Right lung (tissue), 5 donors: ENCODE results near the gene HSD11B2. TPM values are rescaled to one million over a fixed set of nuclear protein-coding genes. Genes with fewer than 3 reads are reported as not detected.
"Not testable (repeated sequence)": the region's sequence is repeated elsewhere in the genome, so short reads cannot be mapped to it uniquely, and the experiment has no call there.

Experiments
- DNase-seq, 2 donors: peaks; one replicate each; pipeline ENCODE4 v3.0.0-alpha.2; 2013
- polyA plus RNA-seq, 5 donors: library from polyadenylated mRNA; unstranded; fragments of 120-200 nt; gene quantifications; one replicate each; pipeline versions ENCODE4 v1.2.1 to v1.2.3, GENCODE V29; 2013; ENCODE audit warnings: inconsistent platforms in 1 of 5, low replicate concordance in 1 of 5; ENCODE audit not compliant: insufficient read length in 5 of 5, insufficient read depth in 1 of 5

HSD11B2 gene
- polyA plus RNA-seq, 5 donors: 31.9 to 86.2 (median 58.9) TPM

DNA sequence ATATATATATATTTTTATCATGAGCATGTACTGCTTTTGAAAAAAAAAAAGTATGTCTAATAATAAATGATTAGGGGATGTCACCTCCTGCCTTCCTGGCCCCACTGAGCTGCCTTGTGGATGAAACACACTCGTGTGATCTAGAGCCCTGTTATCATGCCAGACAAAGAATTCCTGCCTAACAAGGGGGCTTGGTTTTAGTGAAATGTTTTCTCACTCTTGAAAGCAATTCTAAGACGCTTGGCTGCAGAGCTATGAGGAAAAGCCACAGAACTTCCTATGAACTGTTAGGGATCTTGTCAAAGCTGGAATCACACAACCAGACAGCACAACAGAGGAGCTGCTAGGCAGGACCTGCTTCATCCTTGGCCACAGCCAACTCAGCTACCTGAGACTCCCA is 18.6 kb upstream of the HSD11B2 start:
- DNase-seq: no peak

DNA sequence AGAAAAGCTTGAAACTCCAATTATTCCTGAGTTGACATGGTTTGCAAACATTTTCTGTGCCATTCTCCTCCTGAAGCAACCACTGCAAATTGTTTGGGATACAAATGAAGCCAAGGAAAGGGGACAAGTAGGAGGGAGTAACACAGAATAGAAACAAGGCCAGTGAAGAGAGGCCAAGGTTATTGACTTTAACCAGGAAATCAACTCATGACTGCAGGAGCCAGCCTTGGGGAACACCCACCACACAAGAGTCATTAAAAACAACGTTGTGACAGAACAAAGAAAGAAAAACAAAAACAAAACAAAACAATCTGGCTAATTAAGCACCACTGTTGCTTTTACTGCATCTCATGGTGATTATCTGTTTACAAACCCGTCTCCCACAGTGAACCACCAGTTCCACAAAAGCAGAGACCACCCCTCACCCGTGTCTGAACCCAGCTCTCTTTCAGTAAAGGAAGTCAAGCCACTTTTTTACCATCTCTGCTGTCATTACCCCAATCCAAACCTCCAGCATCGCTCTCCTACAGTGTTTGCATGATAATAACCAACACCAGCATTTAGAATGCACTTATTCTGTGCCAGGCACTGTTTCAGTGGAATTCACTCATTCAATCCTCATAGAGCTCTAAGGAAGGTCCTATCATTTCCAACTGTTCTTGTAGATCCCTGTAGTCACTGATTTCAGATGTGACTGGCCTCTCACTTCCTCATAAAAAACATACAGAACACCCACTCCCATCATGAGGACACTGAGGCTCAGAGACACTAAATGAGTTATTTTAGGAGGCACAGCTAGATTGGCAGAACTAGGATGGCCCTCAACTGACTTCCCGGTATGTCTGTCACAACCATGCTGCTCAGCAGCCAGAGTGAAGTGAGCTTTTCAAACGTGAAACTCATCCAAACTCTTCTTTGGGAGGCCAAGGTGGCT is 16.7 kb upstream of the HSD11B2 start:
- no peak for DNase-seq

DNA sequence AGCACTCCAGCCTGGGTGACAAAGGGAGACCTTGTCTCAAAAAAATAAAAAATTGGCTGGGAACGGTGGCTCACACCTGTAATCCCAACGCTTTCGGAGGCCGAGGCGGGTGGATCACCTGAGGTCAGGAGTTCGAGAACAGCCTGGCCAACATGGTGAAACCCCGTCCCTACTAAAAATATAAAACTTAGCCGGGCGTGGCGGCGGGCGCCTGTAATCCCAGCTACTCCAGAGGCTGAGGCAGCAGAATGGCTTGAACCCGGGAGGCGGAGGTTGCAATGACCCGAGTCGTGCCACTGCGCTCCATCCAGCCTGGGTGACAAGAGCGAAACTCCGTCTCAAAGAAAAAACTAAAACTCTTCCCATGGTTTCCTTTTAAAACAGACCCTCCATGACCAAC is 15.5 kb upstream of the HSD11B2 start:
- not testable (repeated sequence) for DNase-seq

DNA sequence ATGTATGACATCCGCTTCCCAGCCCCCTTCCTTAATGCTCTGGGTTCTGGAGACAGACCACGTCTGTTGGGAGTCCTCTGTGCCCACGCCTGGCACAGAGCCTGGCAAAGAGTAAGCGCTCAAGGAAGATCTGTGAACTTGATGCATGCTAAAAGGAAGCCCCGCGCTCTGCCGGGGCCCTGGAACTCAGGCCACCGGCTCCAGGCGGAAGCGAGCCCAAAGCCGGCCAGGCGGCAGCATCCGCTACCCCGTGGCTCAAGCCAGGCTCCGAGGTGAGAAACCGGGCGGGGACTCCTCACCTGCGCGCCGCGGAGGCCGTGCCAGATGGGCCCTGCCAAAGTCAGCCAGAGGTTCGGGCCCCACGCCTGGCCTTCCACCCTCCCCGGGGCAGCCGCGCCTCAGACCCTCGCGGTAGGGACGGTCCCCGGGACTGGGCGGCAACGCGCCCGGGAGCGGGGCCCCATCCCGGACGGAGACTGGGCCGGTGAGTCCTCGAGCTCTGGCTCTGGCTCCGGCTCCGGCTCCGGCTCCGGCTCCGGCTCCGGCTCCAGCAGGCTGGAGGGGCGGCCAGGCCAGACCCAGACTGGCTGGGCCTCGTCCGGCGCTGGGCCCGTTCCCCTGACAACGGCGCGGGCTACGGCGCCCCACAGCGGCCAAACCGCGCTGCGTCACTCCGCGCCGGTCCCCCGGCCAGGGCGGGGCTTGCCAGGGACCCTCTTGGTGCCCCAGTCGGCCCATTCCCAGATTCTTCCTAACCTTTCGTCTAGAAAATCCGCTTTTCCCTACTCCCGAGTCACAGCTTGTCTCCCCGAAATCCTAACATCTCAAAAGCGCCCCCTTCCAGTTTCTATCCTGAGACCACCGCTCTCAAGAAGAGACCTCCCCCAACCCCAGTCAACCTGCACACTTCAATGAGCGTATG is 14.8 kb upstream of the HSD11B2 start, which contains the start of gene ZDHHC1:
Gene ZDHHC1 (minus strand): TSS at position 606 of the 922 bp plus-strand sequence. CDS start 8,702 bp downstream, outside the sequence.
- peak in 1 of 2 donors; percentile 79 for DNase-seq

DNA sequence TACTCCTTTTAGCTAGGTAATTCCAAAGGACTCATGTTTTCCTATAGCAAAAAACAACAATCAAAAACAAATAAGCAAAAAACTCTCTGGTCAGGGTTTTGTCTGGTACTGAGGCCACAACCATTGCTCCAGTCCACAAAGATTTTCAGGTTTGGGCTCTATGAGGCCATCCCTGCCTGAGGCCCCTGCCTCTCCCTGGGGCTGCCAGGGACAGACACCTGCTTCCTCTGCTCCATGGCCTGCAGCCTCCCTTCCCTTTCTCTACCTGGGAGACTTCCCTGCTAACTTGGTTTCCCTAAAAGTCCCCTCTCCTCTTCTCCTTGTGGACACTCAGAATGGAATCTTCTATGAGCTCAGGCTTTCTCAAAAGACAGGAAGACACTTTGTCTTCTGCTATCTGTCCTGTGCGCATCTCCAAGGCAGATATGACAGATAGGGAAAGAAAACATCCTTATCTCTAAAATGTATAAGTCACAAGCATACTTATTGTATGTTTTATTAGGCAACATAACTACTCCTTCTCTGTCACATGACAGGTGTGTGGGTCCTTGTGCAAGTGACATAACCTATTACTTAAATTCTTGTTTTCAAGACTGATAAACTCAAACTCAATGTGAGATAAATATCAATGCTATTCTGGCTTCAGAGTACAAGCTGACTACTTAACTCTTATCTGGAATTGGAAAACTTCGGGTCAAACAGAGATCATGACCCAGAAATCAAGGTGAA is 13.4 kb upstream of the HSD11B2 start:
- no peak for DNase-seq

DNA sequence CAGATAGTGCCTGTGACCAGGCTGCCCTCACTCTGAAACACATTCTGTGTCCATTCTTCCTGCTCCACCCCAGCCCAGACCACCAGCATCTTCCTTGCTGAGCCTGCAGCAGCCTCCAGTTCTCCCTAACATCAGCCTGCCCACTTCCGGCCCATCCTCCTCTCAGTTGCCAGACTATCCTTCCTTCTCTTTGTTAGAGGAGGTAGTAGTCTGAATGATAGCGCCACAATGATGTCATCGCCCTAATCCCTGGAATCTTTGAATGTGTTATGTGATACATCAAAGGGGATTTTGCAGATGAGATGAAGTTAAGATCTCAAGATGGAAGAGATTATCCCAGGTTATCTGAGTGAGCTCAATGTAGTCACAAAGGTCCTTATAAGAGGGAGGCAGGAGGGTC is 11.4 kb upstream of the HSD11B2 start:
- DNase-seq: no peak

DNA sequence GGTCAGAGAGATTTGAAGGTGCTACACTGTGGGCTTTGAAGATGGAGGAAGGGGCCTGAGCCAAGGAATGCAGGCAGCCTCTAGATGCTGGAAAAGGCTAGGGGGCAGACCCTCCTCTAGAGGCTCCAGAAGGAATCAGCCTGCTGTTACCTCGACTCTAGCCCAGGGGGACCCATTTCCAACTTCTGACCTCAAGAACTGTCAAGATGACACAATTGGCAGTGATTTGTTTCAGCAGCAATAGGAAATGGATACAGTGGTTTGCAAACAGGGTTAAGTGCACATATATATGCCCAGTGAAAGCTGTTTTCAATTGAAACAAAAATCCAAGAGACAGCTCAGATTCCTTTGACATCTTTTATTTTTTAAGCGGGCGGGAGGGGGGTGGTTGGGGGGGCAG is 11.0 kb upstream of the HSD11B2 start:
- no peak for DNase-seq

DNA sequence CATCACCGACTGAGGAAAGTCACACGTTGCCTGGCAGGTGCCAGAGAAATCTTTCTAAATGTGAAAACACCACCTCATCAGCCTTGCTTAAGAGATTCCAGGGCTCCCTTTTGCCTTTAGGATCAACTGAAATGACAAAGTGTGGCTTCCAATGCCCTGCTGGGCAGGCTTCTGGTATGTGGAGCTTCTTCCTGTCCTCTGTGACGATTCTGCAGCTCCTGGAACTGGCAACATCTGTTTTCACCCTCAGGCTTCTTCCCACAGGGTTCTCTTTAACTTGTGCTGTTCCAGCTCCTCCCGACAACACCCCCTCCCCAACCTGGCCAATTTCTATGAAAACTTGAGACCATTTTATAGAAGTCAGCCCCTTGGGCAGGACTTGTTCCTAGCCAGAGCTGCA is 9.9 kb upstream of the HSD11B2 start:
- no peak for DNase-seq

DNA sequence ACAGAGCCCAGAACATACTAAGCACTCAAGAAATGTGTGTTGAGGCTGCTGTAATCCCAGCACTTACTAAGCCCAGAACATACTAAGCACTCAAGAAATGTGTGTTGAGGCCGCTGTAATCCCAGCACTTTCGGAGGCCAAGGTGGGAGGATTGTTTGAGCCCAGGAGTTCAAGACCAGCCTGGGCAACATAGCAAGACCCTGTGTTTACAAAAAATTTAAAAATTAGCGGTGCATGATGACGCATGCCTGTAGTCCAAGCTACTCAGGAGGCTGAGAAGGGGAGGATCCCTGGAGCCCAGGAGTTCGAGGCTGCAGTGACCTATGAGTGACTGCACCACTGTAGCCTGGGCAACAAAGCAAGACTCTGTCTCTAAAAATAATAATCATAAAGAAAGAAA is 7.9 kb upstream of the HSD11B2 start:
- DNase-seq: no peak

DNA sequence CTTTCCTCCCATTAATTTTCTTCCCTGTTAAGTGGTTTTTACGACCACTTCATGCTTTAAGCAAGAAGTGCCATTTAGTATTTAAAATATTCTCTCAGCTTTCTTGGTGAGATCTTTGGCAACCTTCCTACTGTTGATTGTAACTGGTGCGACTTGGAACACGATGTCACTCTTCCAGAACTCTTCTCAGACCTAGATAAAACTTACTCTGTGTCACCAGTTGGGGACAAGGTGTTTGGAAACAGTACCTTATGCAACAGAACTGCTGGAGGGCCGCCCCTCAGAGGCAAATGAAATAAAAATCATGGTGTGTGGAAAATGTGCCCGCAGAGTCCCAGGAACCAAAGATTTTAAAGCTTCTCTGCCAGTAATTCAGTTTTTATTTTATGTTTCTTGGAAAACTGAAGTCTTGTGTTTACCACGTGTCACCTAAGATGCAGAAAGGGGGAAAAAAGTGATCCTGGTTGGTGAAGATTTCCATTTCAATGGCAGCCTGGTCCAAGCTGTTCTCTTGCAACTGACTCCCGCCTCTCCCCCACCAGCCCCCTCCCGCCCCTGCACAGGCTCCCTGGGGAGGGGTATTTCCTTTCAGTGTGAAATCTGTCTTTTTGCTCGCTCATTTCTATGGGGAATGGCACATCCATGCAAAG is 7.2 kb upstream of the HSD11B2 start:
- DNase-seq: no peak

DNA sequence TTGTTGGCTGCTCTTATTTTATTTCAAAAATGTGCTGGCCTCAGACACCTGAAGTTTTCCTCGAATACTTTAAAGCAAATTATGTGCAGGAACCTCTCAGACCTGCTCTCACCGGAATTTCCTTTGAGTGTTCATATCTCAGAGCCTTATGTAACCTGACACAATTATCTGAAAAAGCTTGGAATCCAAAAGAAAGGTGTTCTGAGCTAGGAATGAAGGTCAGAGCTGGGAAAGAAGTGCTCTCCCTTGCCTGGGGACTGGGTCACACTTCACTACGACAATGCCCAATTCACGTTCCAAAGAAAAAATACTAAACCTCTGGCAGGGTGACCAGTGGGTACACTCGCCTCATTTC is 6.7 kb upstream of the HSD11B2 start:
- DNase-seq: no peak

DNA sequence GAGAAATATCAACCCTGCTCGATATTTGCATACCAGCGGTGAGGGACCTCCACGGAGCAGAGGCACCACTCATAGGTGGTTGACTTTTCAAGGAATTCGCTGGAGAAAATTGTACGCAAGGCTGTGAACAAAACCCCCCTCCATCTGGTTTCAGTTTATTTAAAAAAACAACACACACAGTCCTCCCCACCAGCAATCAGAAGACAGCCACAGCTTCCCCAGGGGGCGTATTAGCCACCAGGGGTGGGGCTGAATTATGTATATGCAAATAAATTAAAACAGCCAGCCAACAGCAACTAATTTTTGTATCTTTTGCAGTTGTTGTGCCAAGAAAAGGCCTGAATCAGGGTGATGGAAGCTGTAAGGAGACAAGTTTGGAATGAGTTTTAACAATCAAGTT is 5.9 kb upstream of the HSD11B2 start:
- no peak for DNase-seq

DNA sequence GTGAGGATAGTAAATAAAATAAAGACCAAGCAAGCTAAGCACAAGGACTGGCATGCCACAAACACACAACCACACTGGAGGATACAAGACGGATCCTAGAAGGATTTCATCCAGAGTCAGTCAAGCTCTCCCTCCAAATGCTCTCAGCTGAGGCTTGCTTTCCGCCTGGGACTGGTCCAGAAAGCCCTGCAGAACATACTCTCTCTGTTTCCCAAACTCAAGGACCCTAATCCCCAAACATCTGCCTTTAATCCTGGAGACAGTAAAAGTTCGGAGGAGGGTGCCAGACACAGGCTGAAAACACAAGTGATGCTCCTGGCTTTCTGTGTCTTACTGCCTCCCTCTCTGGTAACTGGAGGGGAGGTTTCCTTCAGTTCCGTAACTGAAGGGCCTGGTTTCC is 5.3 kb upstream of the HSD11B2 start:
- DNase-seq: no peak

DNA sequence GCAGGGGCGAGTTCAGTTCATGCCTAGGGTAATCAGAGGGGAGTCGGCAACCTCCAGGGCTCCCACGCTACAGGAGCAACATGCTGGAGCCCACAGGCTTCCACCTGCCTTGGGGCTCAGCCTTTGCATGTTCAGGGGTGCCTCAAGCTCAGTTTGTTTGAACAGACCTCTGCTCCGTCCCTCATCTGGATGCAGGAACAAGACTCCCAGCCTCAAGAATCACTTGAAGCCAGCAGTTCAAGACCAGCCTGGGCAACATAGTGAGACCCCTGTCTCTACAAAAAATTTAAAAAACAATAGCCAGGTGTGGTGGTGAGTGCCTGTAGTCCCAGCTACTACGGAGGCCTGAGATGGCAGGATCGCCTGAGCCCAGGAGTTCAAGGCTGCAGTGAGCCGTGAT is 4.9 kb upstream of the HSD11B2 start:
- no peak for DNase-seq

DNA sequence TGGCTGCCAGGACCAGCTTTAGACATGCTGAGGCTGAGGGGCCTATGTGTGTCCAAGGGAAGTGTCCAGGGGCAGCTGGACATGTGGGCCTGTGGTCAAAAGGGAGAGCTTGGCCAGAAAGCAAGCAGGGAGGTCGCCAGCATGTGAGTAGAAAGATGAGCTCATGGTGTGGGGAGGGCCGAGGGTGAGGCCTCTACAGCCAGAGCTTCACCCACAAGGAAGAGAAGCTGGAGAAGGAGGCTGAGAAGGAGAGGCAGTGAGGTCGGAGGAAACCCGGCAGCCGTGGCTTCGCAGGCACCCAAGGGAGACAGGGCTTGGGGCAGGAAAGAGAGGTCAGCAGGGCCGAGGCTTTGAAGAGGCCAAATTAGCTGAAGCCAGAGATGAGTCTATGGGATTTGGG is 4.0 kb upstream of the HSD11B2 start:
- no peak for DNase-seq

DNA sequence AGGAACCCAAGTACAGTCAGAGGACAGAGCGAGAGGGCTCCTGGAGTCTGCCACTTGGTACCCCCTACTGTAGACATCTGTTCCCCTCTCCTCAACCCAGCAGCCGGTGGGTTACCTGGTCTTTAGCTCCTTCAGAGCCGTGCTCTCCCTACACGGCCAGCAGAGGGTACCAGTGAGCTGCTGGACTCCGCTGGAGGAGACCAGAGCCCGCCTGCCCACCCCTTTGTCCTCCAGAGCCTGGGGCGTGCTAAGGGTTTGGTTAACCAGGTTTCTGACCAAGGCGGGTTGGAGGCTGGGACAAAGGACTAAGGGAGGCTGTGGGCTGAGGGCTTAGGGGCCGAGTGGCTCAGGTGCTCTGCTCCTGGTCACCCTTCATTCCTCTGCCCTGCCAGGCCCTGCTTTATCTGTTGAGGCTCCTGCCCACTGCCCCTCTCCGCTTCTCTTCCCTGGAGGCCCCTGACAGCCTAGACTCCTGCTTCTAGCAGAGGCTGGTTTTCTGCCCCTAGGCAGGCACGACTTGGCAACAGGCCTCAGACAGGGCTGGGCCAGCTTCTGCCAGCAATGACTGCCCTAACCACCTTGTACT is 2.7 kb upstream of the HSD11B2 start:
- peak in 1 of 2 donors; percentile 69 for DNase-seq

DNA sequence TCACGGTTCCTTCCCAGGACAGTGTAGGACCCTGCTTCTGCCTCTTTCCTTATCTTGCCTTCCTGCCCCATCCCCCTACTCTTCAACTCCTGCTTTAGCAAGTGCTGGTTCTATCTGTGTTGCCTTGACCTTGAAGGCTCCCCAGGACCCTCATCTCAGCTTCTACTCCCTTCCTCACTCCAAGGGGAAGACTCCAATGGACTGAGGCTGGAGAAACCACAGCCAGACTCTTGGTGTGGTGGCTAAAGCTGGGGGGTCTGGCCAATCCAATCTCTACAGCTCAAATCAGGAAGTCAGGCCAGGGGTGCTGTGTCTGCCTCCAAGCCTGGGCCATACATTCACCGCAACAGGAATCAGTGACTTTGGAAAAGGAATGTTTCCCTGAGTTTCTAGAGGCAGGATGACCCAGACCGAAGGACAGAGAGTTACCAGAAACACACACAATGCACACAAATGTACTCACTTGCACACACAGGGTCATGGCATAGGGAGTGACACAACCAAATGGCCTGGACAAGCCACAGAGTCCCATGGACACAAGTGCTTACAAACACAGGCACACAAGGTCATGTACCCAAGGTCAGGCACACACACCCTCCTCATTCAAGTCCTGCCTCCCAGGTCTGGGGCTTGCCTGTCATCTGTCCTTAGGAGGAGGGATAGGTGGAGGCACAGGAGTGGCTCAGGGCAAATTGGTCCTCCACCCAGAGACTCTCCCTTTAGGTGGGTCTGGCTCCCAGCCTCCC is 1.7 kb upstream of the HSD11B2 start:
- DNase-seq: no peak

DNA sequence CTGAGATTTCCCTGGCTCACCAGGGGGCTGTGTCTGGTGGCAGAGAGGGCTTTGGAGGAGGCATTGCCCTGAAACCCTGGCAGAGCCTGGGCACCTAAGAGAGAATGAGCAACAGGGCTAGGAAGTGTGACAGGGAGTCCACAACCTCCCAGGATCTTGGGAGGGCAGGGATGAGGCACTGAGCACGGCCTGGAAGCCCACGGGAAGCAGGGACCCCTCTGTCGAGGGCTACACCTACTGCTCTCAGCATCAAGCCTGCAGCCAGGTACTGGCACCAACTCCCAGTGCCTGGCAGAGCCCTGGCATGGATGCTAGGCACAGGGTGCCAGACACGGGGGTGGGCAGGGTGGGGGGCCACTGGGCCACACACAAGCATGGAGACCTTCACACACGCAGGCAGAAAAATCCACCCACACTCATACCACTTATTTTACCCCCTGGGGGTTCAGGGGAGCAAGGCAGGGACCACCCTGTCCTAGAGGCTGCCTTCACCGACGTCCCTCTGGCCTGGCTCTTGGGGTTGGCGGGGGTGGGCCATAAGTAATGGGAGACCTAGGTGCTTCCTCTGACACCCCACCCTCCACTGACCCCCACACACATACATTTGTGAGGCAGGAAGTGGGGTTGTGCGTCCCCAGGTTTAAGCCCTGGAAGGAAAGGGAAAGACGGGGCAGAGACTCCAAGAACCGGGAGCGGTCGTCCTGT is 970 bp upstream of the HSD11B2 start:
- no peak for DNase-seq

DNA sequence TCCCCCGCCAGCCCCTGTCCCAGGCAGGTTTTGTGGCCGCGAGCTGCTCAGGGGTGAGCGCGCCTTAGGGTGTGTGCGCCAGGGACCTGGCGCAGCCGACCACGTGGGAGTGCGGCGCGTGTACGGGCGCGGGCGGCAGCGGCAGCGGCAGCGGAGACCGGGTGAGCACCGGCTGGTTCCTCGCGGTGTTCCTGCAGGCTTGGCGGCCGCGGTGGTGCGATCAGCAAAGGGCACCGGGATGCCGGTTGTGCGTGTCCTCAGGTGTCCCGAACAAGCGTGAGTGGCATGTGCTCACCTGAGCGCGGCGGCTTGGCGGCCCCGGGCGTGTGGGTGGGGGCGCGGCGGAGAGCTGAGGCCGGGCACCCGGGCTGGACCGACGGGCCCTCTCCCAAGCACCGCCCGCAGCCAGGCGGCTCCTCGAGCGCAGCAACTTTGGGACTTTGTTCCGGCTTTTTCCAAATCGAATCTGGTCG is 381 bp upstream of the HSD11B2 start:
- no peak for DNase-seq
